ENCODE measurements around the gene MAP3K15.
"Not testable (repeated sequence)": the region's sequence is repeated elsewhere in the genome, so short reads cannot be mapped to it uniquely, and the experiment has no call there.

GRCh38 chrX:19422661-19423060 lies 92.6 kb downstream of the MAP3K15 start:
- not testable (repeated sequence) for TF ChIP-seq CTCF (IDR thresholded peaks at IDR 0.05; ENCODE audit: low read length); EZH2 (IDR thresholded peaks at IDR 0.05; ENCODE audit: borderline replicate concordance, low read length)

All from OCI-LY1 (cell line).